ENCODE results near the gene RNU1-2.
"Not testable (repeated sequence)": the region's sequence is repeated elsewhere in the genome, so short reads cannot be mapped to it uniquely, and the experiment has no call there.

Gene RNU1-2

GRCh38 chr1:16888860-16889816, 6.6 kb upstream of the RNU1-2 start:
- DNase-seq (ENCODE audit: low read depth): peak; percentile 31

GRCh38 chr1:16890539-16891021, 5.2 kb upstream of the RNU1-2 start:
- not testable (repeated sequence) for DNase-seq (ENCODE audit: low read depth)

GRCh38 chr1:16891057-16891456, 4.7 kb upstream of the RNU1-2 start:
- DNase-seq (ENCODE audit: low read depth): not testable (repeated sequence)

- not testable (repeated sequence) for DNase-seq (ENCODE audit: low read depth)
Measured at GRCh38 chr1:16892978-16893525, 2.7 kb upstream of the RNU1-2 start.

GRCh38 chr1:16893796-16894195, 2.0 kb upstream of the RNU1-2 start:
- not testable (repeated sequence) for DNase-seq (ENCODE audit: low read depth)

- DNase-seq (ENCODE audit: low read depth): not testable (repeated sequence)
Measured at GRCh38 chr1:16894338-16894737, 1.4 kb upstream of the RNU1-2 start.

GRCh38 chr1:16895233-16895597, 565 bp upstream of the RNU1-2 start:
- not testable (repeated sequence) for DNase-seq (ENCODE audit: low read depth)

- DNase-seq (ENCODE audit: low read depth): peak; percentile 41
Measured at GRCh38 chr1:16896316-16897055, 706 bp downstream of the RNU1-2 start.

GRCh38 chr1:16897653-16898052, 1.9 kb downstream of the RNU1-2 start:
- not testable (repeated sequence) for DNase-seq (ENCODE audit: low read depth)

GRCh38 chr1:16898298-16898697, 2.5 kb downstream of the RNU1-2 start:
- DNase-seq (ENCODE audit: low read depth): not testable (repeated sequence)

GRCh38 chr1:16899020-16899419, 3.2 kb downstream of the RNU1-2 start:
- DNase-seq (ENCODE audit: low read depth): not testable (repeated sequence)

GRCh38 chr1:16900751-16901150, 5.0 kb downstream of the RNU1-2 start:
- DNase-seq (ENCODE audit: low read depth): no peak

GRCh38 chr1:16901371-16901770, 5.6 kb downstream of the RNU1-2 start:
- not testable (repeated sequence) for DNase-seq (ENCODE audit: low read depth)

GRCh38 chr1:16903054-16903453, 7.3 kb downstream of the RNU1-2 start:
- DNase-seq (ENCODE audit: low read depth): no peak

- DNase-seq (ENCODE audit: low read depth): no peak
Measured at GRCh38 chr1:16903458-16903796, 7.6 kb downstream of the RNU1-2 start.

GRCh38 chr1:16904560-16905109, 8.9 kb downstream of the RNU1-2 start:
- peak; percentile 98 for DNase-seq (ENCODE audit: low read depth)

- no peak for DNase-seq (ENCODE audit: low read depth)
Measured at GRCh38 chr1:16905110-16905867, 9.5 kb downstream of the RNU1-2 start.

GRCh38 chr1:16905868-16906702, 10.3 kb downstream of the RNU1-2 start:
- DNase-seq (ENCODE audit: low read depth): no peak

- DNase-seq (ENCODE audit: low read depth): no peak
Measured at GRCh38 chr1:16906873-16907272, 11.1 kb downstream of the RNU1-2 start.

All from activated T-helper 1 cell treated with Interleukin-2 at 50 U/mL for 16 hours (primary cell).